Measurements from ENCODE around the gene ASTN2.

Gene ASTN2

DNA sequence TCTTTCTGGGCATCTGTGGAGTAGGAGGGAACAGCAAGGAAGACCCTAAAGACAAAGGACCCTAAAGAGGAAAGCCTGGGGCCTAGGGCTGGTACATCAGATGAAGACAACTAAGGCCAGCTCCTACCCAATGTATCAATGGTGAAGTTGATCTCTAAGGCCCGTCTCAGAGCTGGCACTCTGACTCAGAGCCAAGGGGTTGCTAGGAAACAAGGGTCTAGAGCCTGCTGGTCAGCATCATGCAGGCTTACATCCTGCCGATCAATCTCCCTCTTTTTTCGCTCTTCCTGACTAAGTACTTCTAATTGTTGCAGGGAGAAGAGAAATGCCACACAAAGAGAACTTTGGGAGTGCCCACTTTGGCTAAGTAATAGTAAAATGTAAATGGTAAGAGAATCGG, 701.6 kb downstream of the ASTN2 start:
- Histone ChIP-seq H3K27me3 (ENCODE audit: control insufficient read depth, low read length) (no peaks in the 10 kb centered on the region), H3K27ac (ENCODE audit: low read depth, low read length) (no peak overlapping the region), H3K36me3 (ENCODE audit: control insufficient read depth, low read length) (no peaks in the 10 kb centered on the region), H4K20me1 (ENCODE audit: control insufficient read depth, insufficient read depth, low read depth, low read length) (no peaks in the 10 kb centered on the region), H3K4me2 (ENCODE audit: low read length) (no peak overlapping the region), H3K9me2 (replicated peaks; ENCODE audit: control insufficient read depth, low read length) (no peaks in the 10 kb centered on the region), H3K4me1 (ENCODE audit: control insufficient read depth, low read length) (no peaks in the 10 kb centered on the region), H3K4me3 (ENCODE audit: low read length) (no peak overlapping the region), H3K9me3 (ENCODE audit: control insufficient read depth, insufficient read depth, low read length) (no peaks in the 10 kb centered on the region), H3F3A (ENCODE audit: control insufficient read depth, insufficient read depth) (no peaks in the 10 kb centered on the region), H3K79me2 (ENCODE audit: control insufficient read depth, low read length) (no peaks in the 10 kb centered on the region)
- no peak for TF ChIP-seq EZH2phosphoT487 (IDR thresholded peaks at IDR 0.05; ENCODE audit: borderline replicate concordance, low read length)
- TF ChIP-seq, protein P1, sequence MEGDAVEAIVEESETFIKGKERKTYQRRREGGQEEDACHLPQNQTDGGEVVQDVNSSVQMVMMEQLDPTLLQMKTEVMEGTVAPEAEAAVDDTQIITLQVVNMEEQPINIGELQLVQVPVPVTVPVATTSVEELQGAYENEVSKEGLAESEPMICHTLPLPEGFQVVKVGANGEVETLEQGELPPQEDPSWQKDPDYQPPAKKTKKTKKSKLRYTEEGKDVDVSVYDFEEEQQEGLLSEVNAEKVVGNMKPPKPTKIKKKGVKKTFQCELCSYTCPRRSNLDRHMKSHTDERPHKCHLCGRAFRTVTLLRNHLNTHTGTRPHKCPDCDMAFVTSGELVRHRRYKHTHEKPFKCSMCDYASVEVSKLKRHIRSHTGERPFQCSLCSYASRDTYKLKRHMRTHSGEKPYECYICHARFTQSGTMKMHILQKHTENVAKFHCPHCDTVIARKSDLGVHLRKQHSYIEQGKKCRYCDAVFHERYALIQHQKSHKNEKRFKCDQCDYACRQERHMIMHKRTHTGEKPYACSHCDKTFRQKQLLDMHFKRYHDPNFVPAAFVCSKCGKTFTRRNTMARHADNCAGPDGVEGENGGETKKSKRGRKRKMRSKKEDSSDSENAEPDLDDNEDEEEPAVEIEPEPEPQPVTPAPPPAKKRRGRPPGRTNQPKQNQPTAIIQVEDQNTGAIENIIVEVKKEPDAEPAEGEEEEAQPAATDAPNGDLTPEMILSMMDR (IDR thresholded peaks at IDR 0.05; ENCODE audit: low read depth, low read length, poor library complexity, severe bottlenecking) = no peak

DNA sequence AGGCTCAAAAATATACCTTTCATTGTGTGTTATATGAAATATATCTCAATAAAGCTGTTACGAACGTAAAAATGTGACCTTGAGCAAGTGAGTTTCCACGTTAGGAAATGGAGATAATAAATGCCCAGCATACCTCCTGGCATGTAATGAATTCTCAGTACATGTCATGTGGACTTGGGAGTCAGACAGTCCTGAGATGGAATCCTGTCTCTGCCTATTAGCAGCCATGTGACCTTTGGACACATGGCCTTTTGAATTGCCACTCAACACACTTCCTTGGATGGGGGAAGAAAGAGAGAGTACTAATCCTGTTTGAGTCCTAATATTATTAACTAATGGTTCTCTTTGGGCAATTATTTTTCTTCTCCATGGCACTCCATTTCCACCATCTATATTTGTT, 702.1 kb downstream of the ASTN2 start:
- Histone ChIP-seq H4K20me1 (ENCODE audit: control insufficient read depth, insufficient read depth, low read depth, low read length) (no peaks in the 10 kb centered on the region), H3K27ac (ENCODE audit: low read depth, low read length) (no peak overlapping the region), H3K9me3 (ENCODE audit: control insufficient read depth, insufficient read depth, low read length) (no peaks in the 10 kb centered on the region), H3K4me3 (ENCODE audit: low read length) (no peak overlapping the region), H3K9me2 (replicated peaks; ENCODE audit: control insufficient read depth, low read length) (no peaks in the 10 kb centered on the region), H3K4me1 (ENCODE audit: control insufficient read depth, low read length) (no peaks in the 10 kb centered on the region), H3F3A (ENCODE audit: control insufficient read depth, insufficient read depth) (no peaks in the 10 kb centered on the region), H3K4me2 (ENCODE audit: low read length) (no peak overlapping the region), H3K79me2 (ENCODE audit: control insufficient read depth, low read length) (no peaks in the 10 kb centered on the region), H3K27me3 (ENCODE audit: control insufficient read depth, low read length) (no peaks in the 10 kb centered on the region), H3K36me3 (ENCODE audit: control insufficient read depth, low read length) (no peaks in the 10 kb centered on the region)
- TF ChIP-seq, protein P1 (IDR thresholded peaks at IDR 0.05; ENCODE audit: low read depth, low read length, poor library complexity, severe bottlenecking) = no peak
- no peak for TF ChIP-seq EZH2phosphoT487 (IDR thresholded peaks at IDR 0.05; ENCODE audit: borderline replicate concordance, low read length)

DNA sequence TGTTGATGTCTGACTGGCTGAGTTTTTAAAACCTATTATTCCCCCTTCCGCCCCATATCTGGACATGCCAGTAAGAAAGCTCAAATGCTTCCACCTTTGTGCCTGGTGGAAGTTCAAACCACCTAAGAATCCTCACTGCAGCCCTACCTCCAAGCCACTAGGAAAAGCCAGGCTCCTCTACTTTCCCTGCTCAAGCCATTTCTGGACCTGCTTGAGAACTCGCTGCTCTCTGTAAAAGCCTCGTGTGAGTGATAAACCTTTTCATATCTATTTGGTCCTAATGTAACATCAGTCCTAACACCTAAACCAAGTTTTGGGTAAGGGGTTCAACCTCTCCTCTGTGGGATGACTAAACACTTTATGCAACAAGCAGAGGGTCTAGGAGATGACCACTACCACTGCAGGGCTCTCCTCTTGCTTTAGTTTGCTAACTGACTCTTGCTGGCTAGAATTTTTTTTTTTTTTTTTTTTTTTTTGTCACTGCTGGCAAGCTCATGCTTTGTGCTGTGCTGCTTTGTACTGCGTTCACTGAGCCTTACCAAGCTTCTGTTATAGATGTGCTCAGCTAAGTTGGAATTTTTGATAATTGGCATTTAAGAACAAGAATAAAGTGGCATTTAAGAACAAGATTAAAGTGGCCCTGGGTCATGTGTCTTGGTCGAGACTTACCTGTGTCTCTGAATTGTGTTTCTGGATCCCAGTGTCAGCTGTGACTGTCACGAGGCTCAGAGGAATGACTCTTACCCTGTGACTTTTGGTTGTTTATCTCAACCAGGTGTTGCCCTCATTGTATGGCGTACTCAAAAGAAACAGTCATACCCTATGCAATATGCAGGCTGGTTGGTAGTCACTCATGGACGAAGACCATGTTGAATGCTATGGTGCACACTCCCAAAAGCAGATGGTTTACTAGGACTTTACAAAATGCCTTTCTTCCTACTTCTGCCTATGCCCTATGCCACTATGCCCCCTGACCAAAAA, 708.3 kb downstream of the ASTN2 start:
- H3K9me3 ChIP-seq (ENCODE audit: control insufficient read depth, insufficient read depth, low read length) = no peaks in the 10 kb centered on the region
- no peaks in the 10 kb centered on the region for H3K9me2 ChIP-seq (replicated peaks; ENCODE audit: control insufficient read depth, low read length)
- H3K27me3 ChIP-seq (ENCODE audit: control insufficient read depth, low read length) = no peaks in the 10 kb centered on the region
- H4K20me1 ChIP-seq (ENCODE audit: control insufficient read depth, insufficient read depth, low read depth, low read length) = no peaks in the 10 kb centered on the region
- H3K4me3 ChIP-seq (ENCODE audit: low read length) = no peak overlapping the region
- no peak overlapping the region for H3K4me2 ChIP-seq (ENCODE audit: low read length)
- no peaks in the 10 kb centered on the region for H3K4me1 ChIP-seq (ENCODE audit: control insufficient read depth, low read length)
- peaks cover 10% of the 10 kb centered on the region; the same call in 1 of the 2 replicates for H3K36me3 ChIP-seq (ENCODE audit: control insufficient read depth, low read length)
- H3K79me2 ChIP-seq (ENCODE audit: control insufficient read depth, low read length) = no peaks in the 10 kb centered on the region
- no peak overlapping the region for H3K27ac ChIP-seq (ENCODE audit: low read depth, low read length)
- TF ChIP-seq, protein P1 (IDR thresholded peaks at IDR 0.05; ENCODE audit: low read depth, low read length, poor library complexity, severe bottlenecking) = no peak
- H3F3A ChIP-seq (ENCODE audit: control insufficient read depth, insufficient read depth) = no peaks in the 10 kb centered on the region

Data from DOHH2 (cell line).